HL-60 (cell line): ENCODE results near the gene CES4A.

Experiments used
- DNase-seq, 2 experiments: peaks; one replicate each; pipeline ENCODE4 v3.0.0-alpha.2; 2010 to 2020; ENCODE audit warnings: low read depth in 1 of 2, low spot score in 1 of 2
- H3K27ac ChIP-seq: fragments of 250-450 bp; sonication (Bioruptor Pico); replicated peaks from 2 replicates; pipeline ENCODE4 v1.5.1; 2020; ENCODE audit warnings: mild to moderate bottlenecking, moderate library complexity
- H3K27me3 ChIP-seq: fragments of 250-450 bp; sonication (Bioruptor Pico); 2 replicates; pipeline ENCODE4 v1.5.1; 2021; ENCODE audit warnings: mild to moderate bottlenecking, moderate library complexity; ENCODE audit not compliant: insufficient read depth, poor library complexity, severe bottlenecking
- H3K4me3 ChIP-seq: replicated peaks from 2 replicates; pipeline ENCODE4 v1.5.1; 2011; ENCODE audit warnings: mild to moderate bottlenecking, control low read depth, low read length; ENCODE audit not compliant: insufficient read depth
- GABPA ChIP-seq: IDR thresholded peaks from 2 replicates; pipeline ENCODE4 v1.6.1; 2012; ENCODE audit warnings: low read depth
- POLR2AphosphoS5 ChIP-seq: IDR thresholded peaks from 2 replicates; pipeline ENCODE4 v1.6.1; 2012; ENCODE audit warnings: low read depth
- SPI1 ChIP-seq: IDR thresholded peaks from 2 replicates; pipeline ENCODE4 v1.6.1; 2012; ENCODE audit warnings: low read depth, mild to moderate bottlenecking, borderline replicate concordance
- TF ChIP-seq, protein P1 (sequence below): IDR thresholded peaks from 2 replicates; pipeline ENCODE4 v1.6.1; 2012; ENCODE audit warnings: low read depth; ENCODE audit not compliant: insufficient replicate concordance
- TF ChIP-seq, protein P2 (sequence below): IDR thresholded peaks from one replicate; pipeline ENCODE4 v1.5.1; 2011; ENCODE audit warnings: low read length, control low read depth, inconsistent platforms; ENCODE audit not compliant: insufficient read depth

CES4A gene

DNA sequence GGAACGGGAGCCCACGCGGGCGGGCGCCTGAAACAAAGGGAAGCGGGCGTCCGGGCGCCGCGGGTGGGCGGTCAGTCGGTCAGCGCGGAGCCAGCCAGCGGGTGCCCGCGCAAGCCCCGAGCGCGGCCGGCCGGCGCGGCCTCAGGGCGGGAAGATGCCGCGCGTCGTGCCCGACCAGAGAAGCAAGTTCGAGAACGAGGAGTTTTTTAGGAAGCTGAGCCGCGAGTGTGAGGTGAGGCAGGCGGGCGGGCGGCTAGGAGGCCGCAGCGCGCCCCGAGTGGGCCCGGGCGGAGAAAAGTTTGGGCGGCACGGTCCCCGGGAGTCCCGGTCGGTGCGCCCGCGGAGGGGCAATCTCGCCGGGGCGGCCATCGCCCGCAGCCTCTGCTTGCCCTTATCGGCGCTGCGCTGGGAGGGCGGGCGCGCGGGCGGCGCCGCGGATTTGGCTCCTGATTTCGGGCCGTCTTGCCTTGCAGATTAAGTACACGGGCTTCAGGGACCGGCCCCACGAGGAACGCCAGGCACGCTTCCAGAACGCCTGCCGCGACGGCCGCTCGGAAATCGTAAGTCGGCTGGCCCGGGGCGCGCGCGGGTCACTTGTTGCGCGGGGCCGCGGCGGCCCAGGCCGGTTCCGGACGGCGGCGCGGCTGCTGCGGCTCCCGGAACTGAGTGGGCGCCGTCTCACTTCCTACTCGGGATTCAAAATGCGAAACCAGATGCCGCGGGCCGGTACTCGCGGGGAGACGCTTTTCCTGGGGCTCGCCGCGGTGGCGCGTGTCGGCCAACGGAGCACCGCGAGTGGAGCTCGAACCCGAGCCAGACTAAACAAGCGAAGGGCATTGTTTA is 41.1 kb downstream of the CES4A start:
- H3K27me3 ChIP-seq, result no peaks in the 10 kb centered on the region
- TF ChIP-seq, protein P1, sequence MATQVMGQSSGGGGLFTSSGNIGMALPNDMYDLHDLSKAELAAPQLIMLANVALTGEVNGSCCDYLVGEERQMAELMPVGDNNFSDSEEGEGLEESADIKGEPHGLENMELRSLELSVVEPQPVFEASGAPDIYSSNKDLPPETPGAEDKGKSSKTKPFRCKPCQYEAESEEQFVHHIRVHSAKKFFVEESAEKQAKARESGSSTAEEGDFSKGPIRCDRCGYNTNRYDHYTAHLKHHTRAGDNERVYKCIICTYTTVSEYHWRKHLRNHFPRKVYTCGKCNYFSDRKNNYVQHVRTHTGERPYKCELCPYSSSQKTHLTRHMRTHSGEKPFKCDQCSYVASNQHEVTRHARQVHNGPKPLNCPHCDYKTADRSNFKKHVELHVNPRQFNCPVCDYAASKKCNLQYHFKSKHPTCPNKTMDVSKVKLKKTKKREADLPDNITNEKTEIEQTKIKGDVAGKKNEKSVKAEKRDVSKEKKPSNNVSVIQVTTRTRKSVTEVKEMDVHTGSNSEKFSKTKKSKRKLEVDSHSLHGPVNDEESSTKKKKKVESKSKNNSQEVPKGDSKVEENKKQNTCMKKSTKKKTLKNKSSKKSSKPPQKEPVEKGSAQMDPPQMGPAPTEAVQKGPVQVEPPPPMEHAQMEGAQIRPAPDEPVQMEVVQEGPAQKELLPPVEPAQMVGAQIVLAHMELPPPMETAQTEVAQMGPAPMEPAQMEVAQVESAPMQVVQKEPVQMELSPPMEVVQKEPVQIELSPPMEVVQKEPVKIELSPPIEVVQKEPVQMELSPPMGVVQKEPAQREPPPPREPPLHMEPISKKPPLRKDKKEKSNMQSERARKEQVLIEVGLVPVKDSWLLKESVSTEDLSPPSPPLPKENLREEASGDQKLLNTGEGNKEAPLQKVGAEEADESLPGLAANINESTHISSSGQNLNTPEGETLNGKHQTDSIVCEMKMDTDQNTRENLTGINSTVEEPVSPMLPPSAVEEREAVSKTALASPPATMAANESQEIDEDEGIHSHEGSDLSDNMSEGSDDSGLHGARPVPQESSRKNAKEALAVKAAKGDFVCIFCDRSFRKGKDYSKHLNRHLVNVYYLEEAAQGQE, result no peak
- TF ChIP-seq, protein P2, sequence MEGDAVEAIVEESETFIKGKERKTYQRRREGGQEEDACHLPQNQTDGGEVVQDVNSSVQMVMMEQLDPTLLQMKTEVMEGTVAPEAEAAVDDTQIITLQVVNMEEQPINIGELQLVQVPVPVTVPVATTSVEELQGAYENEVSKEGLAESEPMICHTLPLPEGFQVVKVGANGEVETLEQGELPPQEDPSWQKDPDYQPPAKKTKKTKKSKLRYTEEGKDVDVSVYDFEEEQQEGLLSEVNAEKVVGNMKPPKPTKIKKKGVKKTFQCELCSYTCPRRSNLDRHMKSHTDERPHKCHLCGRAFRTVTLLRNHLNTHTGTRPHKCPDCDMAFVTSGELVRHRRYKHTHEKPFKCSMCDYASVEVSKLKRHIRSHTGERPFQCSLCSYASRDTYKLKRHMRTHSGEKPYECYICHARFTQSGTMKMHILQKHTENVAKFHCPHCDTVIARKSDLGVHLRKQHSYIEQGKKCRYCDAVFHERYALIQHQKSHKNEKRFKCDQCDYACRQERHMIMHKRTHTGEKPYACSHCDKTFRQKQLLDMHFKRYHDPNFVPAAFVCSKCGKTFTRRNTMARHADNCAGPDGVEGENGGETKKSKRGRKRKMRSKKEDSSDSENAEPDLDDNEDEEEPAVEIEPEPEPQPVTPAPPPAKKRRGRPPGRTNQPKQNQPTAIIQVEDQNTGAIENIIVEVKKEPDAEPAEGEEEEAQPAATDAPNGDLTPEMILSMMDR, result no peak
- TF ChIP-seq GABPA (peak; percentile 57), SPI1 (peak; percentile 20; the same call in 1 of the 2 replicates), POLR2AphosphoS5 (no peak)
- H3K4me3 ChIP-seq, result peak overlapping the region; percentile 71
- peak; percentile 50 to 58 for DNase-seq
- peak overlapping the region; percentile 79 for H3K27ac ChIP-seq

DNA sequence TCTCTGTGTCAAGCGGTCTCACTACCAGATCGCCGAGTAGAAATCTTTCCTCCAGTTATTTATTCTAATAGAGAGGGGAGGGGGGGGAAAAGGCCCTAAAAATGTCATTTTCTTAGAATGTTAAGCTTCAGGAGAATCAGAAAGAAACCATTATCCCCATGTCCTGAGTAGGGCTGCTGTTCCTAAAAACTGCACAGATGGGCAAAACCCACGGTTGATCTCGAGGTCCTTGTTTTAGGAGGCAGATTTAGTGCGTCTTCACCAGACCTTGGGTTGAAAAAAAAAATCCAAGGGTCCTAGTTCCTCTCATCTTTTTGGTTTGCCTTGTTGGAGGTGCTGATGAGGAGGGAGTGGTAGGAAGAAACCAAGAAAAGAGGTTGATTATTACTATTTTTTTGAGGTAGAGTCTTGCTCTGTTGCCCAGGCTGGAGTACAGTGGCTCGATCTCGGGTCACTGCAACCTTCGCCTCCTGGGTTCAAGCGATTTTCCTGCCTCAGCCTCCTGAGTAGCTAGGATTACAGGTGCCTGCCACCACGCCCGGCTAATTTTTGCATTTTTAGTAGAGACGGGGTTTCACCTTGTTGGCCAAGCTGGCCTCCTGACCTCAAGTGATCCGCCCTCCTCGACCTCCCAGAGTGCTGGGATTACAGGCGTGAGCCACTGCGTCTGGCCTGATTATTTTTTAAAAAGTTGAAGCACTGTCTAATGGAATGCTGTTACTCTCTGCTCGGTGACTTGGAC is 42.0 kb downstream of the CES4A start:
- TF ChIP-seq POLR2AphosphoS5 (no peak), GABPA (no peak), SPI1 (no peak)
- TF ChIP-seq, protein P2, result no peak
- TF ChIP-seq, protein P1, result no peak
- Histone ChIP-seq H3K27ac (peak overlapping the region; percentile 79), H3K27me3 (no peaks in the 10 kb centered on the region), H3K4me3 (peak overlapping the region; percentile 71)
- no peak for DNase-seq

DNA sequence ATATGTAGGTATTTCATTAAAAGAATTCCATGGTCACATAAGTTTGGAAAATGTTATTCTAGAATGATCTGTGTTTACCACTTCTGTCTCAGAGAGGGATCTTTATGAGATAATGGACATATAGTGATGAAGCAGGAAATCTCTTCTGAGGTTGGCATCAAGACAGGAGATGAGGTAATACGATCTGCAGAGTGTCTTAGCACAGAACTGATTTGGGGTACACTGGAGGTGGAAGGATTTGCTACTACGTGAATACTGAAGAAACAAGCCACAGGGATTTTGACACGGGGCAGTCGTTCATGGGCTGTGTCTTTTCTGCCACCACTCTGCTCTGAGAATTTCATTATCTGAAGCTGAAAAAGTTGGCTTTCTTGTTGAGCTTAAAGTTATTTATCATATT is 46.1 kb downstream of the CES4A start:
- TF ChIP-seq, protein P1, result no peak
- no peak for TF ChIP-seq POLR2AphosphoS5
- no peak for TF ChIP-seq SPI1
- TF ChIP-seq, protein P2, result no peak
- TF ChIP-seq GABPA, result no peak
- DNase-seq, result no peak
- Histone ChIP-seq H3K27me3 (no peaks in the 10 kb centered on the region), H3K4me3 (no peak overlapping the region), H3K27ac (no peak overlapping the region)
